ENCODE results near the gene FXR1. TPM values are rescaled to one million over a fixed set of nuclear protein-coding genes. Genes with fewer than 3 reads are reported as not detected.

The FXR1 gene
- 301 TPM for total RNA-seq

DNA sequence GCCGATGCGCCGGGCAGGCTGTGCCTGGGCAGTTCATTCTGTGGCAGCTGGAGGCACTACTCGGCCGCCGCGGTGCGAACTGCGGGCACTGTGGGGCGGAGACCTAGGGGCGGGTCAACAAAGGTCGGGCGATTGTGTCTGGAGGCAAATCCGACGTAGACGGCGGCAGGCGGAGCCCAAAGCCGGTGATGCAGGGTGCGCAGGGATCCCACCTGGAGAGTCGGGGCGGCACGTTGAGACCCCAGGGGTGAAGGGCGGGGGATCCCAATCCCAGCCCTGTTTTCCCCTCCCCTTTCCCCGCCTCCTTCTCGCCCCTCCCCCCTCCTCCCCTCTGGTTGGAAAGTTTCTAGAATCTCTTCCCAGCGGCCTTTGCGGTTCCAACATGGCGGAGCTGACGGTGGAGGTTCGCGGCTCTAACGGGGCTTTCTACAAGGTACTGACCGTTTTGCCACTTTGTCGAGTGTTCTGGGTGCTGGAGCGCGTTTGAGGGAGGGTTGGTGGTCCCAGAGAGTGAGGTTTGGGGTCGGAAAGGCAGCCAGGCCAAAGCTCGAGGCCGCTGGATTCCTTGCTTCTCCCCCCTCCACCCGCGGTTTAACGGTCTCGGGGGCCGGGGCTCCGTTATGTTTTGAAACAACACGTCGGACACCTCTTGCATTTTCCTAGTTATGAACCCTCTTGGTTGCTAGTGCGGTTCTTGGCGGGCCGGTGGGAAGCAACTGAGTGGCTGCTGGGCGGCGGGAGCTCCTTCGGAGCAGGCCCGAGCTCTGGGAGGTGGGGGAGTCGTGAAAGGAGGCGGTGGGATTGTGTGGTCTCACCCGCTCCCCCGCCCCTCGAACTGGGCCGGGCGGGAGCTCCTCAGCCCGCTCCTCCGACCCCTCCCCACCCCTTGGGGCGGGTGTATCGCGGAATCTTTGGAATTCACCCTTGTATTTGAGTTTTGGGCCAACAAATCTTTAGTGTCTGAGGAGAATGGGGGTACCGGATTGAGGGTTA lies at the start of gene FXR1:
TSS of gene FXR1 (plus strand) at position 367 of the 993 bp plus-strand sequence. CDS start at position 383, 16 bp downstream.

DNA sequence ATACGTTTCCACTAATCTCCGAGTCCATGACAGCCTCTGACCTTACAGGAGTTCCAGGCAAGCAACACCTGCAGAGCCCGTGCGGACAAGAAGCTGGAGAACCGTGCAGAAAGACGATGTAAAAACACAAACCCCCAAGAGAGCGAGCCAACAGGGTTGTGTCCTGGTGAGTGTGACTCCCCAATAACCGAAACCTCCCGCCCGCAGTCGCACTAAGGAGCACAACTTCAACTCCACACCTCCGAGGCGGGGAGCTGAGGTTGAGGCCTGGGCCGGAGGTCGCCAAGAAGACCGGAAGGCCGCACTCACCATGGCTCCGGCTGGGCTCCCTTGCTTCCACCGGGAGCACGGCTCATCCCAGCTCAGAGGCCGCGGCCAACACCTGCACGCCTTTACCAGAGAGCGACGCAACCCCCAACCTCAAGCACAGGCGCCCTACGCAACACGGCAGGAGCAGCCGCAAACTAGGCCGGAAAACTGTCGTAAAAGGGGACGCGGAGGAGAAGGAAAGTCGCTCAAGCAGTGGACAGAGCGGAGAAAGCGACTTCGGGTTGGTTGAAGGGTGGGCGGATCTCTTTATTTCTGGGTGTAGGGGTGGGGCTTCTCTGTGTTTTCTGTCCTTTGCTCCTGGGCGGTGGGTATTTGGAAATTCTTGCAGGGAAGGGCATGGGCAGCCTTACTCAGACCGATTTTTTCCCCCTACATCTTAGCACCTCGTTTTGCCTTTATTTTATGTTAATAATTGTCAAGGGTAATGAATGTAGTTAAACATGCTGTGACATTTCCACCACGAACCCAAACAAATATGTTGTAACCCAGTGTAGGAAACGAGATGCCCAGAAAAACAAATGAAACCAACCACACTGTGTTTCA lies 77.1 kb downstream of the FXR1 start, which contains the start of gene DNAJC19:
TSS of gene DNAJC19 (minus strand) at position 446 of the 873 bp plus-strand sequence. CDS start at position 312, 134 bp downstream.

Other genes with a start within 250 kb of the FXR1 start
- gene CCDC39, start 233.2 kb upstream of the FXR1 start, total RNA-seq: 0.63 TPM
- gene DNAJC19, start 77.1 kb downstream of the FXR1 start, total RNA-seq: 54.8 TPM

Data from parietal lobe (tissue), 1 donor.